NCI-H2196 treated with DMSO at 0.1 percent for 48 hours (cell line): Measurements from ENCODE around the gene PGBD2.
"Not testable (repeated sequence)": the region's sequence is repeated elsewhere in the genome, so short reads cannot be mapped to it uniquely, and the experiment has no call there.

ENCODE experiments used
- DNase-seq: peaks from one replicate; lab custom pipeline; 2025; ENCODE audit not compliant: unreplicated experiment; lab: John Stamatoyannopoulos, UW

Gene PGBD2

GRCh38 chr1:248926401-248927182 is 20.6 kb downstream of the PGBD2 start:
- no peak for DNase-seq

- DNase-seq: not testable (repeated sequence)
These were observed 21.2 kb downstream of the PGBD2 start for GRCh38 chr1:248927283-248927682.

- not testable (repeated sequence) for DNase-seq
These were observed 22.1 kb downstream of the PGBD2 start for GRCh38 chr1:248928122-248928521.

- not testable (repeated sequence) for DNase-seq
These were observed 24.0 kb downstream of the PGBD2 start for GRCh38 chr1:248930037-248930436.

GRCh38 chr1:248938173-248938809 is 32.3 kb downstream of the PGBD2 start:
- DNase-seq: not testable (repeated sequence)

- not testable (repeated sequence) for DNase-seq
These were observed 38.3 kb downstream of the PGBD2 start for GRCh38 chr1:248944134-248944999.

GRCh38 chr1:248945000-248945423 is 39.0 kb downstream of the PGBD2 start:
- not testable (repeated sequence) for DNase-seq

- not testable (repeated sequence) for DNase-seq
These were observed 39.4 kb downstream of the PGBD2 start for GRCh38 chr1:248945453-248945852.

GRCh38 chr1:248945856-248946416 is 39.9 kb downstream of the PGBD2 start:
- not testable (repeated sequence) for DNase-seq
